ENCODE results near the gene PLCB2. TPM values are rescaled to one million over a fixed set of nuclear protein-coding genes. Genes with fewer than 3 reads are reported as not detected.

PLCB2 gene
- polyA plus RNA-seq, 3 donors: 5.8 to 11.6 (median 10.4) TPM

- DNase-seq (ENCODE audit: extremely low read depth in 1 of 11, low read depth in 9 of 11, low spot score in 4 of 11): no peak
Measured at GRCh38 chr15:40293006-40293405, 14.7 kb downstream of the PLCB2 start.

- DNase-seq (ENCODE audit: extremely low read depth in 1 of 11, low read depth in 9 of 11, low spot score in 4 of 11): no peak
Measured at GRCh38 chr15:40292246-40292645, 15.5 kb downstream of the PLCB2 start.

- DNase-seq (ENCODE audit: extremely low read depth in 1 of 11, low read depth in 9 of 11, low spot score in 4 of 11): peak in 1 of 11 donors; percentile 48
Measured at GRCh38 chr15:40290918-40291574, 16.7 kb downstream of the PLCB2 start.

- DNase-seq (ENCODE audit: extremely low read depth in 1 of 11, low read depth in 9 of 11, low spot score in 4 of 11): no peak
Measured at GRCh38 chr15:40290545-40290917, 17.2 kb downstream of the PLCB2 start.

GRCh38 chr15:40289140-40289775 is 18.5 kb downstream of the PLCB2 start:
- no peak for DNase-seq (ENCODE audit: extremely low read depth in 1 of 11, low read depth in 9 of 11, low spot score in 4 of 11)

- no peak for DNase-seq (ENCODE audit: extremely low read depth in 1 of 11, low read depth in 9 of 11, low spot score in 4 of 11)
Measured at GRCh38 chr15:40287968-40288367, 19.8 kb downstream of the PLCB2 start.

- DNase-seq (ENCODE audit: extremely low read depth in 1 of 11, low read depth in 9 of 11, low spot score in 4 of 11): no peak
Measured at GRCh38 chr15:40287505-40287904, 20.2 kb downstream of the PLCB2 start.

- DNase-seq (ENCODE audit: extremely low read depth in 1 of 11, low read depth in 9 of 11, low spot score in 4 of 11): no peak
Measured at GRCh38 chr15:40286794-40287193, 20.9 kb downstream of the PLCB2 start.

- DNase-seq (ENCODE audit: extremely low read depth in 1 of 11, low read depth in 9 of 11, low spot score in 4 of 11): no peak
Measured at GRCh38 chr15:40286061-40286532, 21.6 kb downstream of the PLCB2 start.

- DNase-seq (ENCODE audit: extremely low read depth in 1 of 11, low read depth in 9 of 11, low spot score in 4 of 11): no peak
Measured at GRCh38 chr15:40285554-40286011, 22.2 kb downstream of the PLCB2 start.

- DNase-seq (ENCODE audit: extremely low read depth in 1 of 11, low read depth in 9 of 11, low spot score in 4 of 11): peak in 1 of 11 donors; percentile 54
Measured at GRCh38 chr15:40285151-40285550, 22.6 kb downstream of the PLCB2 start.

GRCh38 chr15:40283615-40284300 is 24.0 kb downstream of the PLCB2 start:
- no peak for DNase-seq (ENCODE audit: extremely low read depth in 1 of 11, low read depth in 9 of 11, low spot score in 4 of 11)

GRCh38 chr15:40282869-40283614 is 24.7 kb downstream of the PLCB2 start, which contains the start of gene ANKRD63:
ANKRD63 (minus strand) TSS chr15:40283064; CDS start chr15:40282586, 478 bp downstream.
- no peak for DNase-seq (ENCODE audit: extremely low read depth in 1 of 11, low read depth in 9 of 11, low spot score in 4 of 11)

- no peak for DNase-seq (ENCODE audit: extremely low read depth in 1 of 11, low read depth in 9 of 11, low spot score in 4 of 11)
Measured at GRCh38 chr15:40282147-40282868, 25.4 kb downstream of the PLCB2 start.

- DNase-seq (ENCODE audit: extremely low read depth in 1 of 11, low read depth in 9 of 11, low spot score in 4 of 11): no peak
Measured at GRCh38 chr15:40281801-40282146, 26.0 kb downstream of the PLCB2 start.

- no peak for DNase-seq (ENCODE audit: extremely low read depth in 1 of 11, low read depth in 9 of 11, low spot score in 4 of 11)
Measured at GRCh38 chr15:40281057-40281800, 26.5 kb downstream of the PLCB2 start.

- DNase-seq (ENCODE audit: extremely low read depth in 1 of 11, low read depth in 9 of 11, low spot score in 4 of 11): no peak
Measured at GRCh38 chr15:40280260-40281056, 27.3 kb downstream of the PLCB2 start.
